ENCODE measurements around the gene KCNE1. TPM values are rescaled to one million over a fixed set of nuclear protein-coding genes. Genes with fewer than 3 reads are reported as not detected.

The KCNE1 gene
- total and polyA plus RNA-seq, 2 of the 13 experiments (the other 11 are each of a cell fraction or from before 2014, with no cell fraction given) = 0.35 TPM; not detected in 1

GRCh38 chr21:34501716-34502115 is 10.3 kb downstream of the KCNE1 start:
- Histone ChIP-seq H3K4me2 (ENCODE audit: low read depth, low read length) (peak overlapping the region; percentile 21; the same call in 1 of the 2 replicates), H3K27me3 (ENCODE audit: control insufficient read depth in 1 of 2, insufficient read depth in 2 of 2, low read length in 2 of 2) (peaks cover 0 to 2% of the 10 kb centered on the region in 2 experiments; a peak in 1 of 5 replicates), H2AFZ (ENCODE audit: low read length) (no peak overlapping the region), H3K9ac (ENCODE audit: insufficient read depth, low read depth, low read length) (no peak overlapping the region), H3K9me3 (ENCODE audit: low read length) (no peaks in the 10 kb centered on the region; the same call in 1 of the 2 replicates), H3K4me1 (ENCODE audit: insufficient read depth, low read length) (peaks cover 22% of the 10 kb centered on the region), H4K20me1 (ENCODE audit: insufficient read depth, low read length) (no peaks in the 10 kb centered on the region), H3K36me3 (replicated peaks in 1 of 2; ENCODE audit: control insufficient read depth in 1 of 2, insufficient read depth in 2 of 2, low read length in 2 of 2) (no peaks in the 10 kb centered on the region), H3K79me2 (ENCODE audit: insufficient read depth, low read length) (no peaks in the 10 kb centered on the region), H3K27ac (ENCODE audit: extremely low read length, insufficient read depth, low read length) (no peak overlapping the region), H3K4me3 (replicated peaks in 1 of 3; ENCODE audit: insufficient read depth in 1 of 3, low read depth in 2 of 3, low read length in 3 of 3) (no peak overlapping the region)
- peak; percentile 93 for DNase-seq (ENCODE audit: low spot score)
- in situ Hi-C loops (cut with HindIII; ENCODE audit: extremely low pct_ligation_motif_present, low pct_unique_long_range_greater_than_20kb) = no loop called here
- POLR2A ChIA-PET = interaction anchor here (1.1 to 1.3 kb wide), 3 partner anchors 20 to 42 kb away, joined by 3 to 6 read pairs (median 4); no protein-coding TSS in a partner anchor
- no CpG with 5 or more reads among the region's 1 CpG for WGBS (ENCODE audit: low lambda C conversion rate)
- ATAC-seq = peak; percentile 96
- intact Hi-C loops (cut with micrococcal nuclease; ENCODE audit: unreplicated experiment) = no loop called here
- BruUV-seq (replicated peaks) = no TSS peak
- peak; percentile 85 for FAIRE-seq
- CTCF ChIA-PET (ENCODE audit: low intra/inter-chr PET ratio, low total read pairs) = no interaction called here
- TF ChIP-seq TEAD3 (CRISPR knock-in tag; optimal IDR thresholded peaks at IDR 0.05; ENCODE audit: borderline replicate concordance) (peak; percentile 83), YEATS4 (CRISPR knock-in tag; IDR thresholded peaks at IDR 0.05; ENCODE audit: borderline replicate concordance) (no peak), ETV6 (CRISPR knock-in tag; conservative IDR thresholded peaks at IDR 0.05) (no peak), CSRNP1 (CRISPR knock-in tag; IDR thresholded peaks at IDR 0.05) (no peak), ARID5B (CRISPR knock-in tag; IDR thresholded peaks at IDR 0.05) (peak; percentile 63), TSC22D2 (CRISPR knock-in tag; IDR thresholded peaks at IDR 0.05; ENCODE audit: borderline replicate concordance) (no peak), JUND (CRISPR knock-in tag; IDR thresholded peaks at IDR 0.05) (peak; percentile 41; the same call in 1 of the 2 replicates), THRA (CRISPR knock-in tag; IDR thresholded peaks at IDR 0.05; ENCODE audit: borderline replicate concordance) (peak; percentile 60; the same call in 1 of the 2 replicates), CREB1 (IDR thresholded peaks at IDR 0.05) (no peak), CREB1 (CRISPR knock-in tag; IDR thresholded peaks at IDR 0.05) (peak; percentile 36; the same call in 1 of the 2 replicates), NFIC (IDR thresholded peaks at IDR 0.05; ENCODE audit: low read length) (no peak), ZNF577 (CRISPR knock-in tag; IDR thresholded peaks at IDR 0.05; ENCODE audit: borderline replicate concordance, low read depth) (no peak), ZNF7 (CRISPR knock-in tag; IDR thresholded peaks at IDR 0.05) (peak; percentile 71), ZNF792 (CRISPR knock-in tag; IDR thresholded peaks at IDR 0.05) (no peak), ZNF775 (CRISPR knock-in tag; IDR thresholded peaks at IDR 0.05; ENCODE audit: borderline replicate concordance) (no peak), ZNF552 (CRISPR knock-in tag; IDR thresholded peaks at IDR 0.05; ENCODE audit: borderline replicate concordance) (no peak), SOX6 (IDR thresholded peaks at IDR 0.05) (no peak), SOX6 (CRISPR knock-in tag; IDR thresholded peaks at IDR 0.05) (peak; percentile 93), HMGA1 (CRISPR knock-in tag; conservative IDR thresholded peaks at IDR 0.05) (no peak), CREM (IDR thresholded peaks at IDR 0.05) (peak; percentile 36; the same call in 1 of the 2 replicates), CREM (CRISPR knock-in tag; IDR thresholded peaks at IDR 0.05) (no peak)
